K562 (cell line): ENCODE measurements around the gene FAM156A. TPM values are rescaled to one million over a fixed set of nuclear protein-coding genes. Genes with fewer than 3 reads are reported as not detected.

Experiments
- CTCF ChIP-seq, 3 experiments: IDR thresholded peaks in 2 of 3; conservative IDR thresholded peaks in 1 of 3; 2 replicates each; pipeline ENCODE4 v1.5.1; 2011 to 2012; ENCODE audit warnings: low read length in 3 of 3, mild to moderate bottlenecking in 3 of 3, control low read depth in 2 of 3, improper control_type of control experiment in 1 of 3, inconsistent platforms in 1 of 3, low read depth in 1 of 3, mixed read lengths in 1 of 3, moderate library complexity in 1 of 3; ENCODE audit not compliant: insufficient read depth in 2 of 3
- FOS ChIP-seq: IDR thresholded peaks from 3 replicates; pipeline ENCODE4 v1.6.1; 2011; ENCODE audit not compliant: insufficient read length; ENCODE audit errors: extremely low read depth
- FOXA1 ChIP-seq: fragments of 450-650 bp; IDR thresholded peaks from 2 replicates; pipeline ENCODE4 v1.6.1; 2016; ENCODE audit warnings: mild to moderate bottlenecking, borderline replicate concordance
- FOXP4 ChIP-seq: sonication (generic); formaldehyde crosslinking; IDR thresholded peaks from 2 replicates; pipeline ENCODE4 v1.8.0; 2022; ENCODE audit warnings: mild to moderate bottlenecking, missing genetic modification reagents, borderline replicate concordance
- JUND ChIP-seq, 2 experiments: IDR thresholded peaks; 2 replicates in 1 of 2; 3 replicates in 1 of 2; pipeline ENCODE4 v1.6.1; 2011; ENCODE audit warnings: borderline replicate concordance in 2 of 2, low read depth in 2 of 2, low read length in 2 of 2, improper control_type of control experiment in 1 of 2, missing biosample characterization in 1 of 2, missing genetic modification characterization in 1 of 2, missing genetic modification reagents in 1 of 2
- POLR2A ChIP-seq: fragments of 450-650 bp; conservative IDR thresholded peaks from 2 replicates; pipeline ENCODE4 v1.6.1; 2016
- RAD21 ChIP-seq, 2 experiments: fragments of 250-450 bp in 1 of 2; fragments of 450-650 bp in 1 of 2; sonication (Bioruptor Pico) in 1 of 2; formaldehyde crosslinking in 1 of 2; IDR thresholded peaks in 1 of 2; conservative IDR thresholded peaks in 1 of 2; 2 replicates each; pipeline versions ENCODE4 v1.4.0 to v1.8.0; 2020 to 2022; ENCODE audit warnings: mild to moderate bottlenecking in 2 of 2, moderate library complexity in 1 of 2
- RAD51 ChIP-seq: fragments of 450-650 bp; IDR thresholded peaks from 2 replicates; pipeline ENCODE4 v1.7.1; 2016; ENCODE audit warnings: low read depth, mild to moderate bottlenecking, borderline replicate concordance
- TBP ChIP-seq: optimal IDR thresholded peaks from 2 replicates; pipeline ENCODE3; 2011; ENCODE audit warnings: low read depth, low read length, improper control_type of control experiment
- ZBTB34 ChIP-seq: fragments of 250-450 bp; sonication (Bioruptor Pico); IDR thresholded peaks from 2 replicates; pipeline ENCODE4 v1.8.0; 2021; ENCODE audit warnings: mild to moderate bottlenecking, moderate library complexity
- polyA plus RNA-seq, 8 experiments: library from polyadenylated mRNA; depleted of rRNA in 4 of 8; stranded (reverse) in 5 of 8; unstranded in 3 of 8; fragments of >200 nt; fragmentation: Nextera tagmentation in 2 of 8; fragmentation: Illumina TruSeq in 1 of 8; extraction: Ambion mirVana in 2 of 8; extraction: Trizol in 1 of 8; gene quantifications; 2 replicates each; pipeline versions ENCODE4 v1.2.1 to v1.2.3, GENCODE V29; 2011 to 2014; ENCODE audit warnings: inconsistent platforms in 1 of 8, missing spikeins in 1 of 8
- total RNA-seq, 7 experiments: library from RNA; depleted of rRNA in 6 of 7; stranded (reverse); fragments of >200 nt in 6 of 7; fragmentation: Illumina TruSeq in 2 of 7; extraction: Trizol in 2 of 7; gene quantifications; 2 replicates each; pipeline versions ENCODE4 v1.2.1 to v1.2.3, GENCODE V29; 2011 to 2021; ENCODE audit warnings: low replicate concordance in 1 of 7

The FAM156A gene
- total and polyA plus RNA-seq, 9 of the 15 experiments (the other 6 are each of a cell fraction or from before 2014, with no cell fraction given) = 1.9 to 20.3 (median 8.6) TPM

DNA sequence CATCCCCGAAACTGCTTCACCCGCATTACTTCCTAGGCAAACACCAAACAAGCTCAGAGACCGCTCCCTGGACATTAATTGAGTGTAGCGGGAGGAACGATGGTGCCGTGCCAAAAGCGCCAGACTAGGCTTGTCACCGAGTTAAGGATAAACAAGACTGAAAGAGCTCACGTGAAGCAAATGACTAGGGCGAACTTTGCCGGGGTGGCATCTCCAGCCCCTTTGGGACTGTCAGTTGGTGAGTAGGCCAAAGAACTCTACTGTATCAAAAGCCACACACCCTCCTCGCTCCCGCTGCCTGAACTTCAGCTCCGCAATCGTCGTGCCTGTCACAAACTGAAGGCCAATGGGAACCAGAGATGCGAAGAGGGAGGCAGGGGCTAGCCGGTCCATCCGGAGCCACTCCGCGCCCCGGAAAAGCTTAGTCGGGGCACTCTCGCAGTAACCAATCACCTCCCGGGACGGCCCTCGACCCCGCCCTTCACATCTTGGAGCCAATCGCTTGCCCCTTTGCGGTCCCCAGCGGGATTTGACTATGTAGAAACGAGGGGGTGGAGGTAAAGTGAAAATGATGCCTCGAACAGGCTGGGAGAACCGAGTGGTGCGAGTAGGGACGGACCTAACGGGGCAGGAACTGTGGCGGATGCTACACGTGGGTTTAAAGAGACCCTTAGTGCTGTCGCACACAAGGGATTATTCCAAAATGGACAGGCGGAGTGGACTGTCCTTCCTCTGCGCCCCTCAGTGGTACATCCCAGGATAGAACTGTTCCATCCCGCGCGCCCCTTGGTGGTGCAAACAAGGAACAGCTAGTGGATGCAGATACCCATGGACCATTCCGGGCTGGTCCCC is 37.0 kb upstream of the FAM156A start (continued):
- TF ChIP-seq JUND (IDR thresholded peaks at IDR 0.05; ENCODE audit: borderline replicate concordance, low read depth, low read length) (peak; percentile 86), JUND (tag; IDR thresholded peaks at IDR 0.05; ENCODE audit: borderline replicate concordance, low read depth, low read length) (no peak), TBP (no peak), RAD51 (no peak), ZBTB34 (no peak), FOXA1 (no peak), FOS (peak; percentile 25), CTCF (IDR thresholded peaks at IDR 0.05 in 2 of 3, conservative IDR thresholded peaks at IDR 0.05 in 1 of 3; ENCODE audit: insufficient read depth in 2 of 3, low read depth in 1 of 3, low read length in 3 of 3) (peak; percentile 70 to 86 (median 73)), FOXP4 (CRISPR knock-in tag) (no peak), POLR2A (peak; percentile 48; the same call in 1 of the 2 replicates), RAD21 (CRISPR knock-in tag; conservative IDR thresholded peaks at IDR 0.05 in 1 of 2, IDR thresholded peaks at IDR 0.05 in 1 of 2) (peak in 1 of 2 experiments; percentile 32; a peak in 2 of 4 replicates)
